ENCODE data around the gene SEMA5B. TPM values are rescaled to one million over a fixed set of nuclear protein-coding genes. Genes with fewer than 3 reads are reported as not detected.

Gene SEMA5B
- total RNA-seq, 1 donor from 2014 or later: not detected

GRCh38 chr3:122920986-122921385, 106.6 kb downstream of the SEMA5B start:
- no peak for TF ChIP-seq CTCF (conservative IDR thresholded peaks at IDR 0.05; ENCODE audit: low read depth, low read length)
- H3K4me3 ChIP-seq (ENCODE audit: low read depth, low read length): no peak overlapping the region
- DNase-seq (ENCODE audit: low read depth): no peak

DNA sequence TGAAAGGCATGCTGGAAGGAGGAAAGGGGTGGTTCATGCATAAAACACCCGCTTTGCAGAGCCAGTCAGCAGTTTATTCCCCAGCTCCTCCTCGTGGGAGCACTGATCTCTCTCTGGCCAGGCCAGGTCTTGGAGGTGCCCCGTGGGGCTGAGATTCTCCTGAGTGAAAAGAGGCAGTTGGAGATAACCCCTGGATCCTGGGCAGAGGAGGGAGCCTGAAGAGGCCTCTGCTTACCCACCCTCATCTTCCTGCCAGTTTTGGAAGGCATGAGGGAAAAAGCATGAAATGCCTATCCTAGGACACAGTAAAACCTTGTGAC, 108.3 kb downstream of the SEMA5B start:
- no peak overlapping the region for H3K4me3 ChIP-seq (ENCODE audit: low read depth, low read length)
- no peak for TF ChIP-seq CTCF (conservative IDR thresholded peaks at IDR 0.05; ENCODE audit: low read depth, low read length)
- no peak for DNase-seq (ENCODE audit: low read depth)

DNA sequence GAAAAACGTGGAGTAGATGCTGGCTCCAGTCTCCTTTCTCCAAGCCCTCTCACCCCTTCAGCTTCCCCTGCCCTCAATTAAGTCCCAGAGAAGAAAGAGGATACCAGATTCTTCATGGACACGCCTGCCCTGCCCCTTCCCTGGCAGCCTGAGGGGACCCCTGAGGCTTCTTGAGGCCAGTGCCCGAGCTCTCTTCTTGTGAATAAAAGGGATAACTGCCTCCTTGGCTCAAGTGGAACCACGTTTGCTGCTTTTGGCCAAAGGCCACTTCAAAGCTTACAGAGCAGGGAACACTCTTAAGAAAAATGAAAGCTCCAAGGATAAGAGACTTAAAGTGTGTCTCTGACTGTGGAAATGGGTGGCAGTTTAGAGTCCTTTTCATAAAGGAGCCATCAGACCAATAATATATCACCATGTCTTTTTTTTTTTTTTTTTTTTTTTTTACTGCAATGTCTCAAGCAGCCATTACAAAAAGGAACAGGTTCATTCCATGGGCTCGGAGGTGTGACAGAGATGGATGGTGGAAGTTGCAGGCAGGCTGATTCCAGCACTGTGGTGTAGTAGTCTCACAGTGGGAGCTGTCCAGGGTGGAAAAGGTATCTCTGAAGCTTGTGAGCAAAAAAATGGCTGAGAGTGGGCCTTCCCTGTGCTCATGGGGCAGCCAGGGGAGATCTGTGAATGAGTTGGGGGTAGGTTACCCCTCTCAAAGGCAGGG, 108.8 kb downstream of the SEMA5B start:
- no peak for DNase-seq (ENCODE audit: low read depth)
- no peak for TF ChIP-seq CTCF (conservative IDR thresholded peaks at IDR 0.05; ENCODE audit: low read depth, low read length)
- no peak overlapping the region for H3K4me3 ChIP-seq (ENCODE audit: low read depth, low read length)

DNA sequence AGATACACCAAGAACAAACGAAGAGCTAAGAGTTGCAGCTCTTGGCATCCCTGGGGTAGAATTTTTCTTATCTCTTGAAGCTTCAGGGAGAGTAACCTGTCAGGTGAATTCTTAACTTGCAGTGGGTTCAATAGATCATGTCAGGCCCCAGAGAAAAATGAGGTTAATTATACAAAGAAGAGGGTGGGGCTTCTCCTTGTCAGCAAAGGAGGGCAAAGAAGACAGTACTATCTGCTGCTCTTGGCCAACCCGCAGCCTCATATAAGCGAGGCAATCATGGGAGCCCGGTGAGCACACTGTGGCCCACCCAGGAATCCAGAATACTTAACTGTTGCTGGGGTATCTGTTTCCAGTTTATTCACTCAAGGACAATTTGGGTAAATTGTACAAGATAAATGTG, 110.2 kb downstream of the SEMA5B start:
- TF ChIP-seq CTCF (conservative IDR thresholded peaks at IDR 0.05; ENCODE audit: low read depth, low read length): no peak
- DNase-seq (ENCODE audit: low read depth): no peak
- no peak overlapping the region for H3K4me3 ChIP-seq (ENCODE audit: low read depth, low read length)

DNA sequence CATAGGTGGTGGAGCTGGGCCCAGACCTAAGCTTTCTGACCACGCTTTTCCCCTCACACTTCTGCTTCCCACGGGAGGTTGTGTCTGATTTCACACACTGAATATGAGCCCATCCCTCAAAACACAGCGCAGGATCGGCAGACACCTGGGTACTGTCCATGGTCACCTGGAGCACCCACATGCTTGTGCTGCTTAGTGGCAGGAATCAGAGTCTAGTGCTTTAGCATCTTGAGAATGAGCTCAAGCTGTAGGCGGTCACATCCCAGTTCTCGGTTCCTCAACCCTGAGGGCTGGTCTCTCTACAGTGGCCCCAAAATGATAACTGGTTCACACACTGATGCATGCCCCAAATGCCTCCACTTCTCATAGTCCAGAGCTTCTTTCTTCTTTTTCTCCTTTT, 111.0 kb downstream of the SEMA5B start:
- no peak for TF ChIP-seq CTCF (conservative IDR thresholded peaks at IDR 0.05; ENCODE audit: low read depth, low read length)

GRCh38 chr3:122916084-122916483, 111.5 kb downstream of the SEMA5B start:
- DNase-seq (ENCODE audit: low read depth): no peak
- no peak for TF ChIP-seq CTCF (conservative IDR thresholded peaks at IDR 0.05; ENCODE audit: low read depth, low read length)
- H3K4me3 ChIP-seq (ENCODE audit: low read depth, low read length): no peak overlapping the region

More for the DNA sequence above, 111.0 kb downstream of the SEMA5B start:
- DNase-seq (ENCODE audit: low read depth): no peak
- no peak overlapping the region for H3K4me3 ChIP-seq (ENCODE audit: low read depth, low read length)

All from epithelial cell of proximal tubule (primary cell).